Lung (tissue), 12 donors: ENCODE measurements around the gene LMTK2. TPM values are rescaled to one million over a fixed set of nuclear protein-coding genes. Genes with fewer than 3 reads are reported as not detected.

Experiments used
- ATAC-seq: fragments of 200-7000 bp; cut with Tn5 transposase; one replicate; pipeline ENCODE4 v1.9.1; 2020; ENCODE audit warnings: moderate number of reproducible peaks; ENCODE audit not compliant: insufficient read depth, low FRiP score
- DNase-seq, 3 donors: peaks; one replicate each; pipeline ENCODE4 v3.0.0-alpha.2; 2013 to 2017
- H3K27ac ChIP-seq, 2 donors: one replicate each; pipeline ENCODE4 v1.5.1; 2013; ENCODE audit warnings: mild to moderate bottlenecking in 2 of 2, moderate library complexity in 2 of 2, control low read depth in 1 of 2, inconsistent platforms in 1 of 2, low read depth in 1 of 2, low read length in 1 of 2
- H3K27me3 ChIP-seq, 3 donors: one replicate each; pipeline ENCODE4 v1.5.1; 2013; ENCODE audit warnings: low read length in 2 of 3; ENCODE audit not compliant: control insufficient read depth in 3 of 3, insufficient read depth in 3 of 3
- H3K36me3 ChIP-seq, 4 donors: one replicate each; pipeline ENCODE4 v1.5.1; 2013; ENCODE audit warnings: low read length in 4 of 4, mild to moderate bottlenecking in 1 of 4, moderate library complexity in 1 of 4; ENCODE audit not compliant: control insufficient read depth in 4 of 4, insufficient read depth in 4 of 4
- H3K4me1 ChIP-seq, 5 donors: one replicate each; pipeline ENCODE4 v1.5.1; 2013; ENCODE audit warnings: low read length in 5 of 5, mild to moderate bottlenecking in 2 of 5, moderate library complexity in 1 of 5; ENCODE audit not compliant: control insufficient read depth in 5 of 5, insufficient read depth in 5 of 5
- H3K4me3 ChIP-seq: one replicate; pipeline ENCODE4 v1.5.1; 2013; ENCODE audit warnings: mild to moderate bottlenecking, control low read depth, moderate library complexity
- H3K9ac ChIP-seq, 2 donors: one replicate each; pipeline ENCODE4 v1.5.1; 2013; ENCODE audit warnings: low read length in 2 of 2, control low read depth in 1 of 2; ENCODE audit not compliant: insufficient read depth in 1 of 2
- H3K9me3 ChIP-seq, 4 donors: one replicate each; pipeline ENCODE4 v1.5.1; 2013; ENCODE audit warnings: low read length in 3 of 4, mild to moderate bottlenecking in 1 of 4, moderate library complexity in 1 of 4; ENCODE audit not compliant: control insufficient read depth in 4 of 4, insufficient read depth in 3 of 4
- WGBS, 2 donors: extraction: QIAGEN DNeasy Blood & Tissue Kit; methylation state at CpG; one replicate each; pipeline ENCODE4 v1.1.7; 2013; 5-methylcytosine and 5-hydroxymethylcytosine counted together
- polyA plus RNA-seq, 2 donors: library from polyadenylated mRNA; stranded (reverse); fragments of 200-250 nt; gene quantifications; one replicate each; pipeline ENCODE4 v1.2.1, GENCODE V29; 2013
- total RNA-seq, 2 donors: library from RNA; depleted of rRNA in 1 of 2; stranded (reverse); fragments of >200 nt in 1 of 2; gene quantifications; one replicate each; pipeline ENCODE4 v1.2.1, GENCODE V29; 2014 to 2021
- TF ChIP-seq, protein P1 (sequence below): IDR thresholded peaks from 2 replicates; pipeline ENCODE4 v1.5.1; 2012; ENCODE audit warnings: mild to moderate bottlenecking; ENCODE audit errors: control extremely low read depth, extremely low read depth
- donor health status: control.
- donor health status: control.
- donor health status: Bipolar disorder and iron deficiency.
- donor health status: healthy.
- donor health status: DM: yes; HTN: yes; CAD: no.

Gene LMTK2
- total and polyA plus RNA-seq, 4 donors: 6.6 to 25.8 (median 15.7) TPM

DNA sequence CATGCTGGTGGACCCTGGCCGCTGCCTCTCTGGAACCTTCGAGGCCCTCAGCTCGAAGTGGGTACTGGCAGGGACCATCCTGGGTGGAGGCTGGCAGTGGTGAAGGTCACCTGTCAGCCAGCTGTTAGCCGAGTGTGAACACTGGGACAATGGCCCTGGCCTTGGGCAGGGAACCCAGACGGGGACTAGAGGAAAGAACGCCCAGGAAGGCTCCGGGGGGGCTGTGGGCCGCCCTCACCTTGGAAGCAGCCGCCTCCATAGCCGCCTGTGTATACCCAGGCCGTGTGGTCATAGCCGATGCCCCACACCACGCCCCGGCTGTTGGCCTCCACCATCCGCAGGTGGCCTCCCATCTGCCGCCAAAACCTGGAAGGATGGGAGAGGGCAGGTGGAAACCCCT is 122.1 kb downstream of the LMTK2 start:
- no peaks in the 10 kb centered on the region for H3K27me3 ChIP-seq
- 89 to 95% methylated on average over 16 of the region's 16 CpGs for WGBS, 2 donors
- DNase-seq (no peak), ATAC-seq (no peak)
- TF ChIP-seq, protein P1, sequence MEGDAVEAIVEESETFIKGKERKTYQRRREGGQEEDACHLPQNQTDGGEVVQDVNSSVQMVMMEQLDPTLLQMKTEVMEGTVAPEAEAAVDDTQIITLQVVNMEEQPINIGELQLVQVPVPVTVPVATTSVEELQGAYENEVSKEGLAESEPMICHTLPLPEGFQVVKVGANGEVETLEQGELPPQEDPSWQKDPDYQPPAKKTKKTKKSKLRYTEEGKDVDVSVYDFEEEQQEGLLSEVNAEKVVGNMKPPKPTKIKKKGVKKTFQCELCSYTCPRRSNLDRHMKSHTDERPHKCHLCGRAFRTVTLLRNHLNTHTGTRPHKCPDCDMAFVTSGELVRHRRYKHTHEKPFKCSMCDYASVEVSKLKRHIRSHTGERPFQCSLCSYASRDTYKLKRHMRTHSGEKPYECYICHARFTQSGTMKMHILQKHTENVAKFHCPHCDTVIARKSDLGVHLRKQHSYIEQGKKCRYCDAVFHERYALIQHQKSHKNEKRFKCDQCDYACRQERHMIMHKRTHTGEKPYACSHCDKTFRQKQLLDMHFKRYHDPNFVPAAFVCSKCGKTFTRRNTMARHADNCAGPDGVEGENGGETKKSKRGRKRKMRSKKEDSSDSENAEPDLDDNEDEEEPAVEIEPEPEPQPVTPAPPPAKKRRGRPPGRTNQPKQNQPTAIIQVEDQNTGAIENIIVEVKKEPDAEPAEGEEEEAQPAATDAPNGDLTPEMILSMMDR: no peak
- peaks cover 0 to 2% (median 0%) of the 10 kb centered on the region in 5 donors for H3K4me1 ChIP-seq
- no peaks in the 10 kb centered on the region for H3K9me3 ChIP-seq
- H3K27ac ChIP-seq: no peak overlapping the region
- no peak overlapping the region for H3K9ac ChIP-seq
- no peak overlapping the region for H3K4me3 ChIP-seq
- H3K36me3 ChIP-seq: peaks cover 0 to 70% (median 5%) of the 10 kb centered on the region in 4 donors

DNA sequence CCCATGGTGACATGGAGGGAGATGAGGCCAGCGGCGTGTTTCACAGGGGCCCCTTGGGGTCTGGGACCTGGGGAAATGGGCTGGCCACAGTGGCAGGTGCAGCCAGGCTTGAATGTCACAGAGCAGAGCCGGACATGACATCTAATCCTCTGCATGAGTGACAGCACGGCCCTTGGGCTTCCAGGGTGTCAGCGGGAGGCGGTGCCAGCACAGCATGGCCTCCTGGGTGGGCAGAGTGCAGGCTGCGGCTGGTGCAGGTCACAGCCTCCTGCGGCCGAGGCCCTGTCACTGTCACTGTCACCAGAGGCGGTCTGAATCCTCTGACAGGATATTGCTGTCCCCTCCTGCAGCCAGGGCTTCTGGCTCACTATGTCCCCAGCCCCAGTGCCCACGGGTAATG is 122.8 kb downstream of the LMTK2 start:
- TF ChIP-seq, protein P1: no peak
- ATAC-seq (no peak), DNase-seq (no peak)
- H3K4me3 ChIP-seq: no peak overlapping the region
- H3K27me3 ChIP-seq: no peaks in the 10 kb centered on the region
- WGBS, 2 donors: 91 to 94% methylated on average over 11 of the region's 11 CpGs
- peaks cover 0 to 64% (median 5%) of the 10 kb centered on the region in 4 donors for H3K36me3 ChIP-seq
- H3K4me1 ChIP-seq: no peaks in the 10 kb centered on the region
- H3K9me3 ChIP-seq: no peaks in the 10 kb centered on the region
- no peak overlapping the region for H3K27ac ChIP-seq
- no peak overlapping the region for H3K9ac ChIP-seq

DNA sequence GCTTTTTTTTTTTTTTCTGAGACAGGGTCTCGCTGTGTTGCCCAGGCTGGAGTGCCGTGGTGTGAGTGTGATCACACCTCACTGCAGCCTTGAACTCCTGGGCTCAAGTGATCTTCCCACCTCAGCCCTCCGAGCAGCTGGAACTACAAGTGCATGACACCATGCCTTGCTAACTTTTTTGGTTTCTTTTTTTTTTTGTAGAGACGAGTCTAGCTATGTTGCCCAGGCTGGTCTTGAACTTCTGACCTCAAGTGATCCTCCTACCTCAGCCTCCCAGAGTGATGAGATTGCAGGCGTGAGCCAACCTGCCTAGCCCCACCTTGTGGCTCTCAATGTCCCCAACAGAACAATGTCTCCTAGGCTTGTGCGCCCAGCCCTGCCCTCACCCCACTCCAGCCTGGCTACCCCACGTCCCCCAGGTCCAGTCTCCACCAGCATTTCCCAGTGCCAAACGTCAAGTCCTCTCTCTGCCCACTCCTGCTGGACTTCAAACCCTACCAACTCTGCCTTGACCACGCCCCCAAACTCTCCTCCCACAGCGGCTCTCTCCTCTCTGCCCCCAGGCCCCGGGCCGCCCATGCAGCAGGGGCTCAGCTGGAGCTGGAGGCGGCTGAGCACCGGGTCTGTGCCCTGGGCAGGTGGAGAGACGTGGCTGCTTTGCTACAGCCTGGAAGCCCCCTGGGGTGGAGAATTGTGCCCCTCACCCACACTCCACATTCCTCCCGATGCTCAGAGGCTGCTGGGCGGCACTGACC is 123.5 kb downstream of the LMTK2 start:
- 92 to 95% methylated on average over 17 of the region's 17 CpGs for WGBS, 2 donors
- Histone ChIP-seq H3K9ac (no peak overlapping the region), H3K27me3 (no peaks in the 10 kb centered on the region), H3K9me3 (no peaks in the 10 kb centered on the region), H3K4me1 (no peaks in the 10 kb centered on the region), H3K4me3 (no peak overlapping the region), H3K27ac (no peak overlapping the region), H3K36me3 (peaks cover 0 to 58% (median 5%) of the 10 kb centered on the region in 4 donors)
- DNase-seq (no peak), ATAC-seq (no peak)
- TF ChIP-seq, protein P1: no peak
